Regular cardiac myocyte (primary cell): ENCODE data around the gene SIPA1L2. TPM values are rescaled to one million over a fixed set of nuclear protein-coding genes. Genes with fewer than 3 reads are reported as not detected.

ENCODE experiments used
- total RNA-seq: library from RNA; depleted of rRNA; stranded (reverse); fragments of >200 nt; gene quantifications from 2 replicates; pipeline ENCODE4 v1.2.3, GENCODE V29; 2014

Gene SIPA1L2
- 2.7 and 5.1 TPM in 2 replicates for total RNA-seq

GRCh38 chr1:232630047-232630893 lies at the start of gene SIPA1L2:
TSS of gene SIPA1L2 (minus strand) at chr1:232630133. CDS start at chr1:232515339, 114,794 bp downstream.

Other genes starting within 250 kb of the SIPA1L2 start
- gene MAP10, start 175.3 kb upstream of the SIPA1L2 start, total RNA-seq: 0.96 and 1.1 TPM in 2 replicates